SK-N-SH (cell line): ENCODE measurements around the gene SLC34A2. TPM values are rescaled to one million over a fixed set of nuclear protein-coding genes. Genes with fewer than 3 reads are reported as not detected.

Experiments
- CTCF ChIA-PET: fragments of 300-600, 350-600 bp; formaldehyde crosslinking; extraction: SDS; loops from one replicate; lab custom pipeline; 2021; lab: Yijun Ruan, JAX
- POLR2A ChIA-PET: fragments of 350-600 bp; sonication (Branson Sonifier 250); formaldehyde crosslinking; extraction: SDS; loops from one replicate; lab custom pipeline; 2020; ENCODE audit warnings: antibody characterized with exemption, inconsistent platforms; lab: Yijun Ruan, JAX
- DNase-seq: peaks from one replicate; pipeline ENCODE4 v3.0.0; 2012
- H2AFZ ChIP-seq: fragments of 200-600 bp; sonication (generic); 2 replicates; pipeline ENCODE4 v1.8.1; 2016; ENCODE audit warnings: antibody characterized with exemption, mild to moderate bottlenecking, low read depth
- H3F3A ChIP-seq: fragments of 200-600 bp; sonication (generic); replicated peaks from 2 replicates; pipeline ENCODE3; 2016; ENCODE audit warnings: antibody characterized with exemption, mild to moderate bottlenecking; ENCODE audit not compliant: insufficient read depth
- H3K27ac ChIP-seq, 2 experiments: fragments of 200-500 bp in 1 of 2; fragments of 200-600 bp in 1 of 2; sonication (Bioruptor generic) in 1 of 2; sonication (generic), shearing (Covaris generic) in 1 of 2; 2 replicates each; pipeline versions ENCODE4 v1.5.1 to v1.6.1; 2014 to 2016; ENCODE audit warnings: low read depth in 2 of 2, inconsistent platforms in 1 of 2, low read length in 1 of 2, mild to moderate bottlenecking in 1 of 2, mixed read lengths in 1 of 2
- H3K27me3 ChIP-seq: fragments of 200-600 bp; sonication (generic), shearing (Covaris generic); 2 replicates; pipeline ENCODE4 v1.6.1; 2016; ENCODE audit warnings: mixed run types; ENCODE audit not compliant: insufficient read depth
- H3K36me3 ChIP-seq, 2 experiments: fragments of 200-500 bp in 1 of 2; fragments of 200-600 bp in 1 of 2; sonication (Bioruptor generic) in 1 of 2; sonication (generic) in 1 of 2; replicated peaks in 1 of 2; 2 replicates each; pipeline versions ENCODE3 to v1.5.1; 2014 to 2016; ENCODE audit warnings: low read length in 1 of 2, mild to moderate bottlenecking in 1 of 2; ENCODE audit not compliant: insufficient read depth in 2 of 2, control insufficient read depth in 1 of 2
- H3K4me1 ChIP-seq, 2 experiments: fragments of 200-500 bp in 1 of 2; fragments of 200-600 bp in 1 of 2; sonication (Bioruptor generic) in 1 of 2; sonication (generic), shearing (Covaris generic) in 1 of 2; 2 replicates each; pipeline versions ENCODE4 v1.5.1 to v1.6.1; 2014 to 2016; ENCODE audit warnings: low read depth in 1 of 2, low read length in 1 of 2, mixed run types in 1 of 2; ENCODE audit not compliant: insufficient read depth in 2 of 2, control insufficient read depth in 1 of 2
- H3K4me2 ChIP-seq: fragments of 200-600 bp; sonication (generic), shearing (Covaris generic); 2 replicates; pipeline ENCODE4 v1.6.1; 2017; ENCODE audit warnings: mixed run types
- H3K4me3 ChIP-seq, 2 experiments: fragments of 200-500 bp in 1 of 2; fragments of 200-600 bp in 1 of 2; sonication (Bioruptor generic) in 1 of 2; sonication (generic), shearing (Covaris generic) in 1 of 2; 2 replicates each; pipeline versions ENCODE4 v1.5.1 to v1.8.1; 2014 to 2016; ENCODE audit warnings: low read depth in 2 of 2, inconsistent platforms in 1 of 2, low read length in 1 of 2, mild to moderate bottlenecking in 1 of 2, mixed read lengths in 1 of 2, moderate library complexity in 1 of 2
- H3K79me2 ChIP-seq: fragments of 200-600 bp; sonication (generic); 2 replicates; pipeline ENCODE4 v1.8.1; 2017; ENCODE audit warnings: mild to moderate bottlenecking; ENCODE audit not compliant: insufficient read depth
- H3K9ac ChIP-seq: fragments of 200-600 bp; sonication (generic); 2 replicates; pipeline ENCODE4 v1.6.1; 2017; ENCODE audit warnings: mixed run types
- H3K9me2 ChIP-seq: fragments of 200-600 bp; sonication (generic); 2 replicates; pipeline ENCODE4 v1.6.1; 2017; ENCODE audit warnings: mixed run types
- H3K9me3 ChIP-seq: fragments of 200-600 bp; sonication (generic); 2 replicates; pipeline ENCODE4 v1.6.1; 2017; ENCODE audit warnings: mixed run types, mild to moderate bottlenecking, moderate library complexity
- H4K20me1 ChIP-seq: fragments of 200-600 bp; sonication (generic); 2 replicates; pipeline ENCODE4 v1.6.1; 2017; ENCODE audit warnings: mild to moderate bottlenecking, mixed run types; ENCODE audit not compliant: insufficient read depth
- CHD2 ChIP-seq: fragments of 150-350 bp; IDR thresholded peaks from 2 replicates; pipeline ENCODE4 v1.6.1; 2018; ENCODE audit warnings: low read length; ENCODE audit not compliant: partially characterized antibody
- EP300 ChIP-seq, 2 experiments: IDR thresholded peaks; 2 replicates each; pipeline versions ENCODE4 v1.4.0 to v1.6.1; 2012; ENCODE audit warnings: borderline replicate concordance in 1 of 2, low read depth in 1 of 2, low read length in 1 of 2
- GABPA ChIP-seq: IDR thresholded peaks from 2 replicates; pipeline ENCODE4 v1.4.0; 2012; ENCODE audit warnings: low read depth, mild to moderate bottlenecking
- NFIC ChIP-seq: IDR thresholded peaks from 2 replicates; pipeline ENCODE4 v1.4.0; 2012; ENCODE audit warnings: borderline replicate concordance
- RAD21 ChIP-seq: IDR thresholded peaks from 2 replicates; pipeline ENCODE4 v1.6.1; 2012; ENCODE audit warnings: mild to moderate bottlenecking, low read length
- RXRA ChIP-seq: IDR thresholded peaks from 2 replicates; pipeline ENCODE4 v1.4.0; 2012; ENCODE audit warnings: low read depth, mild to moderate bottlenecking, borderline replicate concordance
- SIN3A ChIP-seq: IDR thresholded peaks from 2 replicates; pipeline ENCODE4 v1.6.1; 2012; ENCODE audit warnings: low read depth, mild to moderate bottlenecking, low read length, moderate library complexity, borderline replicate concordance
- TEAD4 ChIP-seq: IDR thresholded peaks from 2 replicates; pipeline ENCODE4 v1.4.0; 2012; ENCODE audit warnings: mild to moderate bottlenecking, borderline replicate concordance; ENCODE audit not compliant: insufficient read depth
- WGBS: methylation state at CpG from one replicate; pipeline ENCODE4 v1.1.6; 2017; ENCODE audit warnings: low lambda C conversion rate; 5-methylcytosine and 5-hydroxymethylcytosine counted together
- polyA plus RNA-seq, 3 experiments: library from polyadenylated mRNA; depleted of rRNA; stranded (reverse); fragments of >200 nt; gene quantifications; 2 replicates each; pipeline ENCODE4 v1.2.3, GENCODE V29; 2012
- TF ChIP-seq, protein P1 (sequence below): fragments of 200-600 bp; sonication (generic); IDR thresholded peaks from 2 replicates; pipeline ENCODE4 v1.6.1; 2017; ENCODE audit warnings: antibody characterized with exemption, mild to moderate bottlenecking, moderate library complexity
- TF ChIP-seq, protein P2 (sequence below): IDR thresholded peaks from 2 replicates; pipeline ENCODE4 v1.4.0; 2012; ENCODE audit warnings: low read depth, borderline replicate concordance
- TF ChIP-seq, protein P3 (sequence below): IDR thresholded peaks from 2 replicates; pipeline ENCODE4 v1.4.0; 2012; ENCODE audit warnings: low read depth
- TF ChIP-seq, protein P4 (sequence below): IDR thresholded peaks from 2 replicates; pipeline ENCODE4 v1.6.1; 2012; ENCODE audit warnings: mild to moderate bottlenecking, low read depth, low read length, moderate library complexity

The SLC34A2 gene
- polyA plus RNA-seq, 1 of the 3 experiments (the other 2 are of a cell fraction) = not detected

DNA sequence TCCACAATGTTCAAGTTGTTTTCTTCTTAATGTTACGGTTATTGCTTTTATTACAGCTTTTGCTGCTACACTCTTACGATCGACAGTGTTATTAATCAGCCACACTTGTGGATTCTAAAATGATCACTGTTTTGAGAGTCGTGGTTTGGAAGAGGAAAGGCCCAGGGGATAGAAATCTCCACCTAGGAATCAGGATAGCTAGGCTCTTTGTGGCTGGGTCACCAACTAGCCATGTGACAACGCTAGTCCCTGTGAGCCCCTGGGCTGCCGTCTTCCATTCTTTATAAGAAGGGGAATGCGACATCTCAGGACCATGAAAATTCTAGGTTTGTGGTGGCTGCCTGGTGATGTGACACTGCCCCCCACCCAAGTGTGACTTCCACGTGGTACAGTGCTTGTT is 380 bp downstream of the SLC34A2 start:
- no peaks in the 10 kb centered on the region for H4K20me1 ChIP-seq
- ChIA-PET CTCF (no interaction called here), POLR2A (no interaction called here)
- no peaks in the 10 kb centered on the region for H3K36me3 ChIP-seq
- H3K9ac ChIP-seq = no peak overlapping the region
- TF ChIP-seq RXRA = no peak
- TF ChIP-seq SIN3A = no peak
- no peak for TF ChIP-seq NFIC
- peaks cover 0 to 9% of the 10 kb centered on the region in 2 experiments; a peak in 1 of 4 replicates for H3K4me1 ChIP-seq
- no peak overlapping the region for H3K4me3 ChIP-seq
- no peaks in the 10 kb centered on the region for H3F3A ChIP-seq
- H3K27me3 ChIP-seq = peaks cover 22% of the 10 kb centered on the region
- no peaks in the 10 kb centered on the region for H3K79me2 ChIP-seq
- no peak overlapping the region for H3K4me2 ChIP-seq
- WGBS = 61% methylated on average over 8 of the region's 8 CpGs
- H3K9me3 ChIP-seq = no peaks in the 10 kb centered on the region
- no peak overlapping the region for H2AFZ ChIP-seq
- H3K9me2 ChIP-seq = no peaks in the 10 kb centered on the region
- no peak for DNase-seq
- no peak overlapping the region for H3K27ac ChIP-seq

DNA sequence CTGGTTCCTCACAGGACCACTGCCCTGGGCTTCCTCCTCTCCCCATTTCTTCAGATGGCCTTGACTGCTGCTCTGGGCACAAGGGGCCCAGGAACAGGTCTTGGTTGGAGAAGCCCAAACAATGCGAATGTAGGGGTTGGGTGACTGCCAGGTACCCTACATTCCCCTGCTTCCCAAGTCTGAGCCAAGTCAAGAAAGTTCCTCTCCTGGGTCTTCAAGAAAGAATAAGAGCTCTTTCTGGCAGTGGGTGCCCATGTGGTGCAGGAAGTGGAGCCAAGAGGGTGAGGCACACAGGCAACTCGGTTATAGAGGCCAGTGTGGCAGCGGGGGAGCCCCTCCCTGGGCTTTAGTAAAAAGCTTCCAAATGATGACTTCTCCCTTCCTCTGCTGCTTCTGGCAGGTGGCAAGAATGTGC is 2.7 kb downstream of the SLC34A2 start:
- H3F3A ChIP-seq = no peaks in the 10 kb centered on the region
- POLR2A ChIA-PET = no interaction called here
- CTCF ChIA-PET = no interaction called here
- H3K9me3 ChIP-seq = no peaks in the 10 kb centered on the region
- no peak overlapping the region for H3K4me2 ChIP-seq
- no peak overlapping the region for H3K27ac ChIP-seq
- no peaks in the 10 kb centered on the region for H3K36me3 ChIP-seq
- no peak overlapping the region for H2AFZ ChIP-seq
- no peak overlapping the region for H3K9ac ChIP-seq
- H3K79me2 ChIP-seq = no peaks in the 10 kb centered on the region
- H4K20me1 ChIP-seq = no peaks in the 10 kb centered on the region
- H3K27me3 ChIP-seq = peaks cover 22% of the 10 kb centered on the region
- 0% methylated on average over 2 of the region's 3 CpGs for WGBS
- H3K4me1 ChIP-seq = no peaks in the 10 kb centered on the region
- TF ChIP-seq, protein P1, sequence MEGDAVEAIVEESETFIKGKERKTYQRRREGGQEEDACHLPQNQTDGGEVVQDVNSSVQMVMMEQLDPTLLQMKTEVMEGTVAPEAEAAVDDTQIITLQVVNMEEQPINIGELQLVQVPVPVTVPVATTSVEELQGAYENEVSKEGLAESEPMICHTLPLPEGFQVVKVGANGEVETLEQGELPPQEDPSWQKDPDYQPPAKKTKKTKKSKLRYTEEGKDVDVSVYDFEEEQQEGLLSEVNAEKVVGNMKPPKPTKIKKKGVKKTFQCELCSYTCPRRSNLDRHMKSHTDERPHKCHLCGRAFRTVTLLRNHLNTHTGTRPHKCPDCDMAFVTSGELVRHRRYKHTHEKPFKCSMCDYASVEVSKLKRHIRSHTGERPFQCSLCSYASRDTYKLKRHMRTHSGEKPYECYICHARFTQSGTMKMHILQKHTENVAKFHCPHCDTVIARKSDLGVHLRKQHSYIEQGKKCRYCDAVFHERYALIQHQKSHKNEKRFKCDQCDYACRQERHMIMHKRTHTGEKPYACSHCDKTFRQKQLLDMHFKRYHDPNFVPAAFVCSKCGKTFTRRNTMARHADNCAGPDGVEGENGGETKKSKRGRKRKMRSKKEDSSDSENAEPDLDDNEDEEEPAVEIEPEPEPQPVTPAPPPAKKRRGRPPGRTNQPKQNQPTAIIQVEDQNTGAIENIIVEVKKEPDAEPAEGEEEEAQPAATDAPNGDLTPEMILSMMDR = no peak
- TF ChIP-seq, protein P2, sequence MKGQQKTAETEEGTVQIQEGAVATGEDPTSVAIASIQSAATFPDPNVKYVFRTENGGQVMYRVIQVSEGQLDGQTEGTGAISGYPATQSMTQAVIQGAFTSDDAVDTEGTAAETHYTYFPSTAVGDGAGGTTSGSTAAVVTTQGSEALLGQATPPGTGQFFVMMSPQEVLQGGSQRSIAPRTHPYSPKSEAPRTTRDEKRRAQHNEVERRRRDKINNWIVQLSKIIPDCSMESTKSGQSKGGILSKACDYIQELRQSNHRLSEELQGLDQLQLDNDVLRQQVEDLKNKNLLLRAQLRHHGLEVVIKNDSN = no peak
- TF ChIP-seq CHD2 = no peak
- TF ChIP-seq TEAD4 = no peak
- no peak for TF ChIP-seq RAD21
- TF ChIP-seq EP300 (IDR thresholded peaks at IDR 0.05; ENCODE audit: borderline replicate concordance in 1 of 2, low read depth in 1 of 2, low read length in 1 of 2) = no peak
- TF ChIP-seq, protein P3, sequence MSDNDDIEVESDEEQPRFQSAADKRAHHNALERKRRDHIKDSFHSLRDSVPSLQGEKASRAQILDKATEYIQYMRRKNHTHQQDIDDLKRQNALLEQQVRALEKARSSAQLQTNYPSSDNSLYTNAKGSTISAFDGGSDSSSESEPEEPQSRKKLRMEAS = no peak
- TF ChIP-seq, protein P4, sequence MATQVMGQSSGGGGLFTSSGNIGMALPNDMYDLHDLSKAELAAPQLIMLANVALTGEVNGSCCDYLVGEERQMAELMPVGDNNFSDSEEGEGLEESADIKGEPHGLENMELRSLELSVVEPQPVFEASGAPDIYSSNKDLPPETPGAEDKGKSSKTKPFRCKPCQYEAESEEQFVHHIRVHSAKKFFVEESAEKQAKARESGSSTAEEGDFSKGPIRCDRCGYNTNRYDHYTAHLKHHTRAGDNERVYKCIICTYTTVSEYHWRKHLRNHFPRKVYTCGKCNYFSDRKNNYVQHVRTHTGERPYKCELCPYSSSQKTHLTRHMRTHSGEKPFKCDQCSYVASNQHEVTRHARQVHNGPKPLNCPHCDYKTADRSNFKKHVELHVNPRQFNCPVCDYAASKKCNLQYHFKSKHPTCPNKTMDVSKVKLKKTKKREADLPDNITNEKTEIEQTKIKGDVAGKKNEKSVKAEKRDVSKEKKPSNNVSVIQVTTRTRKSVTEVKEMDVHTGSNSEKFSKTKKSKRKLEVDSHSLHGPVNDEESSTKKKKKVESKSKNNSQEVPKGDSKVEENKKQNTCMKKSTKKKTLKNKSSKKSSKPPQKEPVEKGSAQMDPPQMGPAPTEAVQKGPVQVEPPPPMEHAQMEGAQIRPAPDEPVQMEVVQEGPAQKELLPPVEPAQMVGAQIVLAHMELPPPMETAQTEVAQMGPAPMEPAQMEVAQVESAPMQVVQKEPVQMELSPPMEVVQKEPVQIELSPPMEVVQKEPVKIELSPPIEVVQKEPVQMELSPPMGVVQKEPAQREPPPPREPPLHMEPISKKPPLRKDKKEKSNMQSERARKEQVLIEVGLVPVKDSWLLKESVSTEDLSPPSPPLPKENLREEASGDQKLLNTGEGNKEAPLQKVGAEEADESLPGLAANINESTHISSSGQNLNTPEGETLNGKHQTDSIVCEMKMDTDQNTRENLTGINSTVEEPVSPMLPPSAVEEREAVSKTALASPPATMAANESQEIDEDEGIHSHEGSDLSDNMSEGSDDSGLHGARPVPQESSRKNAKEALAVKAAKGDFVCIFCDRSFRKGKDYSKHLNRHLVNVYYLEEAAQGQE = no peak
- TF ChIP-seq GABPA = no peak
- no peak for DNase-seq
- no peak overlapping the region for H3K4me3 ChIP-seq
- no peaks in the 10 kb centered on the region for H3K9me2 ChIP-seq
